HepG2 (cell line): Measurements from ENCODE around the gene ROBO2. TPM values are rescaled to one million over a fixed set of nuclear protein-coding genes. Genes with fewer than 3 reads are reported as not detected.

ENCODE experiments used
- ATAC-seq: fragments of 200-7000 bp; cut with Tn5 transposase; 3 replicates; pipeline ENCODE4 v1.9.1; 2020; ENCODE audit warnings: mild to moderate bottlenecking, moderate library complexity
- BruUV-seq: library from RNA; stranded (reverse); fragments of 400-500 nt; replicated peaks from 2 replicates; lab custom pipeline; 2021; lab: Mats Ljungman, UMichigan
- CTCF ChIA-PET: fragments of 300-600 bp; formaldehyde crosslinking; extraction: SDS; loops from one replicate; lab custom pipeline; 2021; ENCODE audit warnings: low total read pairs, inconsistent platforms, low intra/inter-chr PET ratio; lab: Yijun Ruan, JAX
- POLR2A ChIA-PET: fragments of 350-600 bp; sonication (Branson Sonifier 250); formaldehyde crosslinking; loops from one replicate; lab custom pipeline; 2020; ENCODE audit warnings: antibody characterized with exemption, inconsistent platforms; lab: Yijun Ruan, JAX
- DNase-seq: peaks from one replicate; pipeline ENCODE4 v3.0.0-alpha.2; 2015; ENCODE audit warnings: low spot score
- FAIRE-seq: peaks from 3 replicates; lab custom pipeline; 2011; peaks lifted over from hg19 to GRCh38; lab: Jason Lieb, UNC
- H2AFZ ChIP-seq: one replicate; pipeline ENCODE4 v1.6.1; 2011; ENCODE audit warnings: low read length, inconsistent platforms
- H3K27ac ChIP-seq: fragments of 300-600 bp; 3 replicates; pipeline ENCODE4 v1.8.0; 2011; ENCODE audit warnings: mixed run types, mild to moderate bottlenecking, mixed read lengths, low read length, inconsistent platforms; ENCODE audit not compliant: insufficient read depth; ENCODE audit errors: extremely low read length
- H3K27me3 ChIP-seq, 2 experiments: fragments of 200-600 bp in 1 of 2; 2 replicates in 1 of 2; 3 replicates in 1 of 2; pipeline versions ENCODE4 v1.6.0 to v1.8.0; 2011; ENCODE audit warnings: low read length in 2 of 2, mild to moderate bottlenecking in 2 of 2, moderate library complexity in 2 of 2, inconsistent platforms in 1 of 2; ENCODE audit not compliant: insufficient read depth in 2 of 2, control insufficient read depth in 1 of 2
- H3K36me3 ChIP-seq, 2 experiments: fragments of 200-600 bp in 1 of 2; replicated peaks in 1 of 2; 2 replicates in 1 of 2; 3 replicates in 1 of 2; pipeline versions ENCODE4 v1.5.1 to v1.8.0; 2011; ENCODE audit warnings: low read length in 2 of 2, inconsistent platforms in 1 of 2; ENCODE audit not compliant: insufficient read depth in 2 of 2, control insufficient read depth in 1 of 2
- H3K4me1 ChIP-seq: 2 replicates; pipeline ENCODE4 v1.5.1; 2012; ENCODE audit warnings: low read length, inconsistent platforms; ENCODE audit not compliant: insufficient read depth
- H3K4me2 ChIP-seq: 2 replicates; pipeline ENCODE4 v1.6.0; 2011; ENCODE audit warnings: low read depth, low read length, inconsistent platforms
- H3K4me3 ChIP-seq, 3 experiments: fragments of 200-600 bp in 1 of 3; sonication (generic), shearing (Covaris generic) in 1 of 3; replicated peaks in 1 of 3; 2 replicates each; pipeline ENCODE4 v1.5.1; 2011 to 2016; ENCODE audit warnings: low read length in 3 of 3, inconsistent platforms in 2 of 3, low read depth in 2 of 3, mild to moderate bottlenecking in 2 of 3, control low read depth in 1 of 3, mixed read lengths in 1 of 3; ENCODE audit not compliant: insufficient read depth in 1 of 3
- H3K79me2 ChIP-seq: one replicate; pipeline ENCODE4 v1.6.1; 2011; ENCODE audit warnings: low read length, inconsistent platforms; ENCODE audit not compliant: insufficient read depth
- H3K9ac ChIP-seq: 2 replicates; pipeline ENCODE4 v1.6.0; 2011; ENCODE audit warnings: mild to moderate bottlenecking, low read depth, low read length, inconsistent platforms; ENCODE audit not compliant: insufficient read depth
- H3K9me3 ChIP-seq: 2 replicates; pipeline ENCODE4 v1.5.1; 2012; ENCODE audit warnings: mild to moderate bottlenecking, low read length
- H4K20me1 ChIP-seq: 2 replicates; pipeline ENCODE4 v1.6.0; 2011; ENCODE audit warnings: inconsistent platforms, mild to moderate bottlenecking, low read length, moderate library complexity; ENCODE audit not compliant: insufficient read depth
- AGO2 ChIP-seq: fragments of 200-400 bp; formaldehyde crosslinking; optimal IDR thresholded peaks from 2 replicates; pipeline ENCODE3; 2017; ENCODE audit warnings: mild to moderate bottlenecking, low read depth, low read length, moderate library complexity
- ARNT2 ChIP-seq: sonication (generic); formaldehyde crosslinking; IDR thresholded peaks from 2 replicates; pipeline ENCODE4 v1.8.0; 2022; ENCODE audit warnings: mild to moderate bottlenecking, low read depth, missing genetic modification reagents, moderate library complexity
- ATF7 ChIP-seq, 2 experiments: fragments of 450-650 bp in 1 of 2; sonication (generic) in 1 of 2; formaldehyde crosslinking in 1 of 2; IDR thresholded peaks; 2 replicates each; pipeline versions ENCODE4 v1.4.0 to v1.6.1; 2016 to 2020; ENCODE audit warnings: antibody characterized with exemption in 1 of 2, mild to moderate bottlenecking in 1 of 2, missing genetic modification reagents in 1 of 2
- BHLHE40 ChIP-seq: IDR thresholded peaks from 2 replicates; pipeline ENCODE4 v1.6.1; 2011; ENCODE audit warnings: low read length, improper control_type of control experiment
- CREBL2 ChIP-seq: sonication (generic); formaldehyde crosslinking; IDR thresholded peaks from 2 replicates; pipeline ENCODE4 v1.8.1; 2023; ENCODE audit warnings: missing genetic modification reagents, mild to moderate bottlenecking, borderline replicate concordance
- ELF3 ChIP-seq: IDR thresholded peaks from 2 replicates; pipeline ENCODE4 v1.6.1; 2016; ENCODE audit warnings: missing genetic modification reagents, missing compliant biosample characterization
- EP300 ChIP-seq, 3 experiments: sonication (generic) in 1 of 3; formaldehyde crosslinking in 1 of 3; IDR thresholded peaks; 2 replicates each; pipeline versions ENCODE4 v1.5.1 to v1.6.1; 2011 to 2020; ENCODE audit warnings: low read depth in 2 of 3, low read length in 2 of 3, borderline replicate concordance in 1 of 3, improper control_type of control experiment in 1 of 3, mild to moderate bottlenecking in 1 of 3, missing genetic modification reagents in 1 of 3, moderate library complexity in 1 of 3
- FOXC1 ChIP-seq: sonication (generic); formaldehyde crosslinking; IDR thresholded peaks from 2 replicates; pipeline ENCODE4 v1.8.0; 2022; ENCODE audit warnings: mild to moderate bottlenecking, missing genetic modification reagents, borderline replicate concordance
- GATA4 ChIP-seq: sonication (generic); IDR thresholded peaks from 2 replicates; pipeline ENCODE4 v1.6.1; 2016; ENCODE audit warnings: antibody characterized with exemption, low read depth, borderline replicate concordance
- NR2F1 ChIP-seq, 2 experiments: fragments of 450-650 bp in 1 of 2; formaldehyde crosslinking in 1 of 2; IDR thresholded peaks; 2 replicates each; pipeline versions ENCODE4 v1.5.0 to v1.6.1; 2016 to 2020; ENCODE audit warnings: mild to moderate bottlenecking in 1 of 2, missing compliant biosample characterization in 1 of 2, missing genetic modification reagents in 1 of 2, moderate library complexity in 1 of 2
- NRL ChIP-seq: sonication (generic); formaldehyde crosslinking; IDR thresholded peaks from 2 replicates; pipeline ENCODE4 v1.5.0; 2020; ENCODE audit warnings: missing genetic modification reagents, mild to moderate bottlenecking, moderate library complexity, borderline replicate concordance
- SCMH1 ChIP-seq: sonication (generic); formaldehyde crosslinking; IDR thresholded peaks from 2 replicates; pipeline ENCODE4 v1.9.0; 2021; ENCODE audit warnings: missing genetic modification reagents, mild to moderate bottlenecking, borderline replicate concordance
- YEATS2 ChIP-seq: sonication (generic); formaldehyde crosslinking; IDR thresholded peaks from 2 replicates; pipeline ENCODE4 v1.4.0; 2020; ENCODE audit warnings: missing genetic modification reagents, borderline replicate concordance
- ZNF232 ChIP-seq: sonication (generic); formaldehyde crosslinking; IDR thresholded peaks from 2 replicates; pipeline ENCODE4 v1.4.0; 2020; ENCODE audit warnings: missing genetic modification reagents, borderline replicate concordance
- ZNF510 ChIP-seq: sonication (generic); formaldehyde crosslinking; IDR thresholded peaks from 2 replicates; pipeline ENCODE4 v1.4.0; 2020; ENCODE audit warnings: low read depth, mild to moderate bottlenecking, missing genetic modification reagents
- ZNF703 ChIP-seq: sonication (generic); formaldehyde crosslinking; IDR thresholded peaks from 2 replicates; pipeline ENCODE4 v1.5.1; 2020; ENCODE audit warnings: missing genetic modification reagents, mild to moderate bottlenecking, moderate library complexity, borderline replicate concordance
- ZNF773 ChIP-seq: sonication (generic); formaldehyde crosslinking; IDR thresholded peaks from 2 replicates; pipeline ENCODE4 v1.4.0; 2020; ENCODE audit warnings: missing genetic modification reagents, borderline replicate concordance
- ZSCAN20 ChIP-seq: sonication (generic); formaldehyde crosslinking; IDR thresholded peaks from 2 replicates; pipeline ENCODE4 v1.4.0; 2020; ENCODE audit warnings: missing genetic modification reagents, mild to moderate bottlenecking, borderline replicate concordance
- WGBS: methylation state at CpG from one replicate; pipeline ENCODE4 v1.1.6; 2017; ENCODE audit warnings: low lambda C conversion rate; 5-methylcytosine and 5-hydroxymethylcytosine counted together
- in situ Hi-C: cut with HindIII; loops from 2 replicates; pipeline ENCODE4 v1.10.0; 2017; ENCODE audit warnings: low pct_unique_long_range_greater_than_20kb; ENCODE audit not compliant: extremely low pct_ligation_motif_present
- intact Hi-C: fragments of 100-400 bp; cut with micrococcal nuclease; formaldehyde crosslinking; loops from one replicate; pipeline ENCODE4 v1.10.0; 2022; ENCODE audit not compliant: unreplicated experiment
- polyA plus RNA-seq, 8 experiments: library from polyadenylated mRNA; depleted of rRNA in 3 of 8; stranded (reverse) in 7 of 8; unstranded in 1 of 8; fragments of >200 nt; fragmentation: Illumina TruSeq in 4 of 8; extraction: Trizol in 4 of 8; gene quantifications; 2 replicates each; pipeline versions ENCODE4 v1.2.1 to v1.2.3, GENCODE V29; 2011 to 2016; ENCODE audit warnings: low read depth in 4 of 8, missing spikeins in 1 of 8, mixed read lengths in 1 of 8; ENCODE audit not compliant: insufficient read depth in 1 of 8
- total RNA-seq, 5 experiments: library from RNA; depleted of rRNA; stranded (reverse); fragments of >200 nt; fragmentation: Illumina TruSeq; extraction: Trizol; gene quantifications; 2 replicates each; pipeline ENCODE4 v1.2.3, GENCODE V29; 2016; ENCODE audit warnings: low read depth in 1 of 5
- TF ChIP-seq, protein P1 (sequence below): sonication (generic); formaldehyde crosslinking; IDR thresholded peaks from 2 replicates; pipeline ENCODE4 v1.4.0; 2020; ENCODE audit warnings: missing genetic modification reagents
- TF ChIP-seq, protein P2 (sequence below): sonication (generic); formaldehyde crosslinking; IDR thresholded peaks from 2 replicates; pipeline ENCODE4 v1.5.0; 2020; ENCODE audit warnings: mild to moderate bottlenecking, missing genetic modification reagents

ROBO2 gene
- total and polyA plus RNA-seq, 2 of the 13 experiments (the other 11 are each of a cell fraction or from before 2014, with no cell fraction given), result not detected

- H3K4me1 ChIP-seq, result no peaks in the 10 kb centered on the region
- TF ChIP-seq BHLHE40 (no peak), ZNF773 (no peak), CREBL2 (CRISPR knock-in tag) (no peak), NR2F1 (CRISPR knock-in tag; IDR thresholded peaks at IDR 0.05) (no peak), ZNF703 (CRISPR knock-in tag) (no peak), GATA4 (no peak), ZSCAN20 (CRISPR knock-in tag) (no peak), ARNT2 (CRISPR knock-in tag) (no peak), AGO2 (no peak), ATF7 (IDR thresholded peaks at IDR 0.05) (no peak), ATF7 (CRISPR knock-in tag; IDR thresholded peaks at IDR 0.05) (no peak), YEATS2 (CRISPR knock-in tag) (no peak), ELF3 (CRISPR knock-in tag) (no peak), ZNF510 (CRISPR knock-in tag) (no peak), SCMH1 (CRISPR knock-in tag) (no peak), NRL (no peak), EP300 (IDR thresholded peaks at IDR 0.05; ENCODE audit: low read depth in 2 of 2, low read length in 2 of 2) (no peak), EP300 (CRISPR knock-in tag; IDR thresholded peaks at IDR 0.05; ENCODE audit: borderline replicate concordance) (no peak), ZNF232 (CRISPR knock-in tag) (no peak), FOXC1 (CRISPR knock-in tag) (no peak)
- TF ChIP-seq, protein P1, sequence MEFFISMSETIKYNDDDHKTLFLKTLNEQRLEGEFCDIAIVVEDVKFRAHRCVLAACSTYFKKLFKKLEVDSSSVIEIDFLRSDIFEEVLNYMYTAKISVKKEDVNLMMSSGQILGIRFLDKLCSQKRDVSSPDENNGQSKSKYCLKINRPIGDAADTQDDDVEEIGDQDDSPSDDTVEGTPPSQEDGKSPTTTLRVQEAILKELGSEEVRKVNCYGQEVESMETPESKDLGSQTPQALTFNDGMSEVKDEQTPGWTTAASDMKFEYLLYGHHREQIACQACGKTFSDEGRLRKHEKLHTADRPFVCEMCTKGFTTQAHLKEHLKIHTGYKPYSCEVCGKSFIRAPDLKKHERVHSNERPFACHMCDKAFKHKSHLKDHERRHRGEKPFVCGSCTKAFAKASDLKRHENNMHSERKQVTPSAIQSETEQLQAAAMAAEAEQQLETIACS (CRISPR knock-in tag), result no peak
- TF ChIP-seq, protein P2, sequence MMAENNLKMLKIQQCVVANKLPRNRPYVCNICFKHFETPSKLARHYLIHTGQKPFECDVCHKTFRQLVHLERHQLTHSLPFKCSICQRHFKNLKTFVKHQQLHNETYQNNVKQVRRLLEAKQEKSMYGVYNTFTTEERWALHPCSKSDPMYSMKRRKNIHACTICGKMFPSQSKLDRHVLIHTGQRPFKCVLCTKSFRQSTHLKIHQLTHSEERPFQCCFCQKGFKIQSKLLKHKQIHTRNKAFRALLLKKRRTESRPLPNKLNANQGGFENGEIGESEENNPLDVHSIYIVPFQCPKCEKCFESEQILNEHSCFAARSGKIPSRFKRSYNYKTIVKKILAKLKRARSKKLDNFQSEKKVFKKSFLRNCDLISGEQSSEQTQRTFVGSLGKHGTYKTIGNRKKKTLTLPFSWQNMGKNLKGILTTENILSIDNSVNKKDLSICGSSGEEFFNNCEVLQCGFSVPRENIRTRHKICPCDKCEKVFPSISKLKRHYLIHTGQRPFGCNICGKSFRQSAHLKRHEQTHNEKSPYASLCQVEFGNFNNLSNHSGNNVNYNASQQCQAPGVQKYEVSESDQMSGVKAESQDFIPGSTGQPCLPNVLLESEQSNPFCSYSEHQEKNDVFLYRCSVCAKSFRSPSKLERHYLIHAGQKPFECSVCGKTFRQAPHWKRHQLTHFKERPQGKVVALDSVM (CRISPR knock-in tag), result no peak
- H3K4me3 ChIP-seq, result no peak overlapping the region
- ATAC-seq (no peak), FAIRE-seq (no peak), DNase-seq (no peak)
- WGBS, result 3% methylated on average over 3 of the region's 3 CpGs
- intact Hi-C loops (no loop called here), in situ Hi-C loops (no loop called here)
- H3K79me2 ChIP-seq, result no peaks in the 10 kb centered on the region
- no peaks in the 10 kb centered on the region for H3K27me3 ChIP-seq
- BruUV-seq, result no TSS peak
- ChIA-PET CTCF (no interaction called here), POLR2A (no interaction called here)
- no peak overlapping the region for H3K27ac ChIP-seq
- H4K20me1 ChIP-seq, result no peaks in the 10 kb centered on the region
- no peak overlapping the region for H2AFZ ChIP-seq
- H3K4me2 ChIP-seq, result no peak overlapping the region
- no peak overlapping the region for H3K9ac ChIP-seq
- no peaks in the 10 kb centered on the region for H3K9me3 ChIP-seq
- H3K36me3 ChIP-seq, result no peaks in the 10 kb centered on the region
These were observed 420.4 kb downstream of the ROBO2 start for GRCh38 chr3:77460326-77460725.
